Fibroblast of lung (primary cell): ENCODE measurements around the gene ADGRD1. TPM values are rescaled to one million over a fixed set of nuclear protein-coding genes. Genes with fewer than 3 reads are reported as not detected.

Source experiments
- DNase-seq, 2 donors: peaks; one replicate each; pipeline versions ENCODE4 v3.0.0 to v3.0.0-alpha.2; 2010; ENCODE audit warnings: low read depth in 2 of 2
- H2AFZ ChIP-seq: 2 replicates; pipeline ENCODE4 v1.5.1; 2012; ENCODE audit warnings: low read length, control low read depth, inconsistent platforms
- H3K27ac ChIP-seq: 2 replicates; pipeline ENCODE4 v1.5.1; 2011; ENCODE audit warnings: low read length, control low read depth; ENCODE audit not compliant: insufficient read depth
- H3K27me3 ChIP-seq: 2 replicates; pipeline ENCODE4 v1.5.1; 2011; ENCODE audit warnings: mild to moderate bottlenecking, low read length; ENCODE audit not compliant: control insufficient read depth, insufficient read depth
- H3K36me3 ChIP-seq: 2 replicates; pipeline ENCODE4 v1.5.1; 2011; ENCODE audit warnings: low read length; ENCODE audit not compliant: control insufficient read depth, insufficient read depth
- H3K4me1 ChIP-seq: 2 replicates; pipeline ENCODE4 v1.5.1; 2011; ENCODE audit warnings: low read length; ENCODE audit not compliant: control insufficient read depth, insufficient read depth; ENCODE audit errors: extremely low read depth
- H3K4me2 ChIP-seq: 2 replicates; pipeline ENCODE4 v1.5.1; 2011; ENCODE audit warnings: low read length, control low read depth; ENCODE audit not compliant: insufficient read depth; ENCODE audit errors: extremely low read depth
- H3K4me3 ChIP-seq, 4 experiments: fragments of 200-600 bp in 1 of 4; sonication (generic) in 1 of 4; replicated peaks in 1 of 4; 2 replicates each; pipeline ENCODE4 v1.5.1; 2011 to 2016; ENCODE audit warnings: low read length in 4 of 4, low read depth in 3 of 4, mild to moderate bottlenecking in 3 of 4, control low read depth in 2 of 4, inconsistent platforms in 1 of 4, mixed read lengths in 1 of 4; ENCODE audit not compliant: insufficient read depth in 1 of 4; ENCODE audit errors: control extremely low read depth in 1 of 4
- H3K79me2 ChIP-seq: 2 replicates; pipeline ENCODE4 v1.5.1; 2012; ENCODE audit warnings: mild to moderate bottlenecking, low read length, inconsistent platforms; ENCODE audit not compliant: control insufficient read depth, insufficient read depth
- H3K9ac ChIP-seq: 2 replicates; pipeline ENCODE4 v1.5.1; 2011; ENCODE audit warnings: mild to moderate bottlenecking, low read length, control low read depth; ENCODE audit not compliant: insufficient read depth
- H3K9me3 ChIP-seq: 2 replicates; pipeline ENCODE4 v1.5.1; 2012; ENCODE audit warnings: low read depth, low read length; ENCODE audit not compliant: control insufficient read depth, insufficient read depth
- H4K20me1 ChIP-seq: 2 replicates; pipeline ENCODE4 v1.5.1; 2011; ENCODE audit warnings: low read length; ENCODE audit not compliant: control insufficient read depth, insufficient read depth; ENCODE audit errors: extremely low read depth
- CTCF ChIP-seq, 2 donors: IDR thresholded peaks in 1 of 2; conservative IDR thresholded peaks in 1 of 2; 1 replicate in 1 of 2; 2 replicates in 1 of 2; pipeline ENCODE4 v1.5.1; 2011 to 2012; ENCODE audit warnings: low read length in 2 of 2, control low read depth in 1 of 2, inconsistent platforms in 1 of 2, low read depth in 1 of 2, mild to moderate bottlenecking in 1 of 2
- EZH2 ChIP-seq: IDR thresholded peaks from 2 replicates; pipeline ENCODE4 v1.5.1; 2012; ENCODE audit warnings: low read length, control low read depth, mild to moderate bottlenecking; ENCODE audit errors: missing control alignments
- polyA plus RNA-seq, 2 donors: library from polyadenylated mRNA; depleted of rRNA in 1 of 2; stranded (reverse) in 1 of 2; unstranded in 1 of 2; fragments of >200 nt; gene quantifications; 2 replicates each; pipeline ENCODE4 v1.2.1, GENCODE V29; 2011 to 2012; ENCODE audit warnings: missing spikeins in 1 of 2
- total RNA-seq: library from RNA; depleted of rRNA; stranded (reverse); fragments of >200 nt; gene quantifications from 2 replicates; pipeline ENCODE4 v1.2.1, GENCODE V29; 2014

The ADGRD1 gene
- total and polyA plus RNA-seq, 2 donors (not counting 1 experiment from before 2014, with no cell fraction given) = 7.3 to 11.6 TPM

GRCh38 chr12:130920119-130920703, 33.5 kb upstream of the ADGRD1 start:
- Histone ChIP-seq H3K79me2 (no peaks in the 10 kb centered on the region), H3K36me3 (no peaks in the 10 kb centered on the region), H4K20me1 (no peaks in the 10 kb centered on the region), H3K4me2 (no peak overlapping the region), H2AFZ (no peak overlapping the region), H3K9ac (no peak overlapping the region), H3K27me3 (no peaks in the 10 kb centered on the region), H3K27ac (peak overlapping the region; percentile 12), H3K4me3 (no peak overlapping the region), H3K9me3 (no peaks in the 10 kb centered on the region), H3K4me1 (peaks cover under 1% of the 10 kb centered on the region)
- TF ChIP-seq EZH2 = no peak
- TF ChIP-seq CTCF (conservative IDR thresholded peaks at IDR 0.05 in 1 of 2, IDR thresholded peaks at IDR 0.05 in 1 of 2; ENCODE audit: low read depth in 1 of 2, low read length in 2 of 2) = no peak
- no peak for DNase-seq

- H4K20me1 ChIP-seq = no peaks in the 10 kb centered on the region
- H3K4me2 ChIP-seq = no peak overlapping the region
- no peak for TF ChIP-seq CTCF (conservative IDR thresholded peaks at IDR 0.05 in 1 of 2, IDR thresholded peaks at IDR 0.05 in 1 of 2; ENCODE audit: low read depth in 1 of 2, low read length in 2 of 2)
- no peak for TF ChIP-seq EZH2
- no peak overlapping the region for H3K4me3 ChIP-seq
- H2AFZ ChIP-seq = no peak overlapping the region
- H3K4me1 ChIP-seq = peaks cover 4% of the 10 kb centered on the region
- DNase-seq = peak; percentile 1 to 88
- H3K27me3 ChIP-seq = no peaks in the 10 kb centered on the region
- H3K27ac ChIP-seq = no peak overlapping the region
- no peaks in the 10 kb centered on the region for H3K36me3 ChIP-seq
- no peaks in the 10 kb centered on the region for H3K9me3 ChIP-seq
- H3K9ac ChIP-seq = no peak overlapping the region
- no peaks in the 10 kb centered on the region for H3K79me2 ChIP-seq
Observed at GRCh38 chr12:130920723-130921381, 32.9 kb upstream of the ADGRD1 start.

- H2AFZ ChIP-seq = no peak overlapping the region
- TF ChIP-seq CTCF (conservative IDR thresholded peaks at IDR 0.05 in 1 of 2, IDR thresholded peaks at IDR 0.05 in 1 of 2; ENCODE audit: low read depth in 1 of 2, low read length in 2 of 2) (no peak), EZH2 (no peak)
- H3K79me2 ChIP-seq = no peaks in the 10 kb centered on the region
- no peak overlapping the region for H3K27ac ChIP-seq
- peaks cover 4% of the 10 kb centered on the region for H3K4me1 ChIP-seq
- H3K9me3 ChIP-seq = no peaks in the 10 kb centered on the region
- no peak overlapping the region for H3K9ac ChIP-seq
- H3K36me3 ChIP-seq = no peaks in the 10 kb centered on the region
- no peaks in the 10 kb centered on the region for H4K20me1 ChIP-seq
- no peaks in the 10 kb centered on the region for H3K27me3 ChIP-seq
- H3K4me2 ChIP-seq = no peak overlapping the region
- no peak overlapping the region for H3K4me3 ChIP-seq
- DNase-seq = no peak
Observed at GRCh38 chr12:130922511-130922953, 31.2 kb upstream of the ADGRD1 start.
